ENCODE results near the gene TRIP6.
A peak's percentile ranks its signal among the peaks of the same experiment; 100 is the strongest.

Gene TRIP6

DNA sequence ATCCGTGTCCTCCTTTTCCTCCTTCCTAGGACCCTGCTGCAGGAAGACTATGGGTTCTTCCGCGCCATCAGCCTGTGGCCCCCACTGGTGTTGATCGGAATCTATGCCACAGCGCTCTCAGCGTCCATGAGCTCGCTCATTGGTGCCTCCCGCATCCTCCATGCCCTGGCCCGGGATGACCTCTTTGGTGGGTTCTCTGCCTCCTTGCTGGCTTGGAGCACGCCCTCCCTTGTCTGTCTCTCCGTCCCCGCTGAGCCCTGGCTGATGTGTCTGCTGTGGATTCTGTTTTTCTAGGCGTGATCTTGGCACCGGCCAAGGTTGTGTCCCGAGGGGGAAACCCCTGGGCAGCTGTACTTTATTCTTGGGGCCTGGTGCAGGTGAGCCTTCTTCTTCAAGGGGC is 7.3 kb upstream of the TRIP6 start:
- Histone ChIP-seq H3K4me1 (ENCODE audit: control insufficient read depth in 5 of 5, insufficient read depth in 5 of 5, low read length in 5 of 5) (peaks cover 0 to 10% (median 7%) of the 10 kb centered on the region in 5 donors), H3K36me3 (ENCODE audit: control insufficient read depth in 5 of 5, insufficient read depth in 5 of 5, low read length in 5 of 5) (peaks cover 0 to 62% (median 29%) of the 10 kb centered on the region in 5 donors), H3K27ac (ENCODE audit: low read depth, low read length) (no peak overlapping the region), H3K27me3 (ENCODE audit: control insufficient read depth in 5 of 5, insufficient read depth in 4 of 5, low read length in 5 of 5) (no peaks in the 10 kb centered on the region), H3K9me3 (ENCODE audit: control insufficient read depth in 5 of 5, low read length in 5 of 5) (no peaks in the 10 kb centered on the region), H3K9ac (ENCODE audit: low read length in 5 of 5) (no peak overlapping the region), H3K4me3 (ENCODE audit: low read depth in 1 of 5, low read length in 5 of 5) (no peak overlapping the region)

- H3K27me3 ChIP-seq (ENCODE audit: control insufficient read depth in 5 of 5, insufficient read depth in 4 of 5, low read length in 5 of 5) = no peaks in the 10 kb centered on the region
- no peak overlapping the region for H3K9ac ChIP-seq (ENCODE audit: low read length in 5 of 5)
- H3K4me1 ChIP-seq (ENCODE audit: control insufficient read depth in 5 of 5, insufficient read depth in 5 of 5, low read length in 5 of 5) = peaks cover 0 to 16% (median 13%) of the 10 kb centered on the region in 5 donors
- H3K27ac ChIP-seq (ENCODE audit: low read depth, low read length) = no peak overlapping the region
- H3K4me3 ChIP-seq (ENCODE audit: low read depth in 1 of 5, low read length in 5 of 5) = no peak overlapping the region
- H3K9me3 ChIP-seq (ENCODE audit: control insufficient read depth in 5 of 5, low read length in 5 of 5) = no peaks in the 10 kb centered on the region
- peaks cover 0 to 54% (median 29%) of the 10 kb centered on the region in 5 donors for H3K36me3 ChIP-seq (ENCODE audit: control insufficient read depth in 5 of 5, insufficient read depth in 5 of 5, low read length in 5 of 5)
Measured at GRCh38 chr7:100860702-100861615, 6.2 kb upstream of the TRIP6 start.

DNA sequence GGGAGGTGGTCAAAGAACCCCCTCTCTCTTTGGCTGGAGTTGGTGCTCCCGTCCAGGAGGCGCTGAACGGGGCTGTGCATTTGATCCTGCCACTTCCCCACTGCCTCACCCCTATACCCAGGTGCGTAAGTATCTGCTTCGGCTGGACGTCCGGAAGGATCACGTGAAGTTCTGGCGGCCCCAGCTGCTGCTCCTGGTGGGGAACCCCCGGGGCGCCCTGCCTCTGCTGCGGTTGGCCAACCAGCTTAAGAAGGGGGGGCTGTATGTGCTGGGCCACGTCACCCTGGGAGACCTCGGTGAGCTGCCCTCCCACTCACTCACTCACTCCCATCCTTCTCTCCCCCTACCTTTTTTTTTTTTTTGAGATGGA is 5.6 kb upstream of the TRIP6 start:
- Histone ChIP-seq H3K9me3 (ENCODE audit: control insufficient read depth in 5 of 5, low read length in 5 of 5) (no peaks in the 10 kb centered on the region), H3K4me3 (ENCODE audit: low read depth in 1 of 5, low read length in 5 of 5) (no peak overlapping the region), H3K9ac (ENCODE audit: low read length in 5 of 5) (no peak overlapping the region), H3K27ac (ENCODE audit: low read depth, low read length) (no peak overlapping the region), H3K27me3 (ENCODE audit: control insufficient read depth in 5 of 5, insufficient read depth in 4 of 5, low read length in 5 of 5) (no peaks in the 10 kb centered on the region), H3K4me1 (ENCODE audit: control insufficient read depth in 5 of 5, insufficient read depth in 5 of 5, low read length in 5 of 5) (peaks cover 1 to 22% (median 18%) of the 10 kb centered on the region in 5 donors), H3K36me3 (ENCODE audit: control insufficient read depth in 5 of 5, insufficient read depth in 5 of 5, low read length in 5 of 5) (peaks cover 0 to 53% (median 29%) of the 10 kb centered on the region in 5 donors)

- no peak overlapping the region for H3K27ac ChIP-seq (ENCODE audit: low read depth, low read length)
- H3K9ac ChIP-seq (ENCODE audit: low read length in 5 of 5) = no peak overlapping the region
- H3K36me3 ChIP-seq (ENCODE audit: control insufficient read depth in 5 of 5, insufficient read depth in 5 of 5, low read length in 5 of 5) = peaks cover 0 to 46% (median 23%) of the 10 kb centered on the region in 5 donors
- no peaks in the 10 kb centered on the region for H3K27me3 ChIP-seq (ENCODE audit: control insufficient read depth in 5 of 5, insufficient read depth in 4 of 5, low read length in 5 of 5)
- H3K4me1 ChIP-seq (ENCODE audit: control insufficient read depth in 5 of 5, insufficient read depth in 5 of 5, low read length in 5 of 5) = peaks cover 5 to 40% (median 34%) of the 10 kb centered on the region in 5 donors
- H3K9me3 ChIP-seq (ENCODE audit: control insufficient read depth in 5 of 5, low read length in 5 of 5) = no peaks in the 10 kb centered on the region
- no peak overlapping the region for H3K4me3 ChIP-seq (ENCODE audit: low read depth in 1 of 5, low read length in 5 of 5)
Measured at GRCh38 chr7:100863406-100863950, 3.7 kb upstream of the TRIP6 start.

DNA sequence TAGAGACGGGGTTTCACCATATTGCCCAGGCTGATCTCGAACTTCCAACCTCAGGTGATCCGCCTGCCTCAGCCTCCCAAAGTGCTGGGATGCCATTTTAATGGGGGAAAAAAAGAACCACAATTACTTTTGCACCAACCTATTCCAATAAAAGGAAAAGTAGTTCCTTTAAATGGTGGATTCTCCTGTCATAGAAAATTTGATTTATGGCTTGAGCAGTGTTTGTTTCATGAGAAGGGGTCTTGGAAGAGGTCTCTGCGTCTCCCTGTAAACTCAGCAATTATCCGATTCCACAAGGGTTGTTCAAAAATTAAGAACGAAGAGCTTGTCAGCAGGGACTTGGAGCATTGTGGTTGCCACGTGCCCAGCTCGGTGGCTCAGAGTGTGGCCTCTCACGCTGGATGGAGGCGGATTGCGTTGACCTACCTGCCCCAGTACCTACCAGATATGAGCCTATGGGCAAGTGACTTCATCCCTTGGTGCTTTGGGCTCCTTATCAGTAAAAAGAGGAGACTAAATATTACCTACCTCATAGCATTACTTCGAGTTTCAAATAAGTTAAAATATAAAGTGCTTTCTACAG is 2.8 kb upstream of the TRIP6 start:
- Histone ChIP-seq H3K27ac (ENCODE audit: low read depth, low read length) (no peak overlapping the region), H3K36me3 (ENCODE audit: control insufficient read depth in 5 of 5, insufficient read depth in 5 of 5, low read length in 5 of 5) (peaks cover 0 to 38% (median 21%) of the 10 kb centered on the region in 5 donors), H3K27me3 (ENCODE audit: control insufficient read depth in 5 of 5, insufficient read depth in 4 of 5, low read length in 5 of 5) (no peaks in the 10 kb centered on the region), H3K9ac (ENCODE audit: low read length in 5 of 5) (peak overlapping the region in 1 of 5 donors; percentile 20), H3K4me1 (ENCODE audit: control insufficient read depth in 5 of 5, insufficient read depth in 5 of 5, low read length in 5 of 5) (peaks cover 5 to 48% (median 42%) of the 10 kb centered on the region in 5 donors), H3K9me3 (ENCODE audit: control insufficient read depth in 5 of 5, low read length in 5 of 5) (no peaks in the 10 kb centered on the region), H3K4me3 (ENCODE audit: low read depth in 1 of 5, low read length in 5 of 5) (no peak overlapping the region)

GRCh38 chr7:100865372-100865911 is 1.7 kb upstream of the TRIP6 start:
- H3K27ac ChIP-seq (ENCODE audit: low read depth, low read length) = no peak overlapping the region
- peaks cover 0 to 34% (median 15%) of the 10 kb centered on the region in 5 donors for H3K36me3 ChIP-seq (ENCODE audit: control insufficient read depth in 5 of 5, insufficient read depth in 5 of 5, low read length in 5 of 5)
- no peak overlapping the region for H3K9ac ChIP-seq (ENCODE audit: low read length in 5 of 5)
- peaks cover 5 to 48% (median 42%) of the 10 kb centered on the region in 5 donors for H3K4me1 ChIP-seq (ENCODE audit: control insufficient read depth in 5 of 5, insufficient read depth in 5 of 5, low read length in 5 of 5)
- H3K4me3 ChIP-seq (ENCODE audit: low read depth in 1 of 5, low read length in 5 of 5) = peak overlapping the region in 1 of 5 donors; percentile 38
- H3K9me3 ChIP-seq (ENCODE audit: control insufficient read depth in 5 of 5, low read length in 5 of 5) = no peaks in the 10 kb centered on the region
- no peaks in the 10 kb centered on the region for H3K27me3 ChIP-seq (ENCODE audit: control insufficient read depth in 5 of 5, insufficient read depth in 4 of 5, low read length in 5 of 5)

DNA sequence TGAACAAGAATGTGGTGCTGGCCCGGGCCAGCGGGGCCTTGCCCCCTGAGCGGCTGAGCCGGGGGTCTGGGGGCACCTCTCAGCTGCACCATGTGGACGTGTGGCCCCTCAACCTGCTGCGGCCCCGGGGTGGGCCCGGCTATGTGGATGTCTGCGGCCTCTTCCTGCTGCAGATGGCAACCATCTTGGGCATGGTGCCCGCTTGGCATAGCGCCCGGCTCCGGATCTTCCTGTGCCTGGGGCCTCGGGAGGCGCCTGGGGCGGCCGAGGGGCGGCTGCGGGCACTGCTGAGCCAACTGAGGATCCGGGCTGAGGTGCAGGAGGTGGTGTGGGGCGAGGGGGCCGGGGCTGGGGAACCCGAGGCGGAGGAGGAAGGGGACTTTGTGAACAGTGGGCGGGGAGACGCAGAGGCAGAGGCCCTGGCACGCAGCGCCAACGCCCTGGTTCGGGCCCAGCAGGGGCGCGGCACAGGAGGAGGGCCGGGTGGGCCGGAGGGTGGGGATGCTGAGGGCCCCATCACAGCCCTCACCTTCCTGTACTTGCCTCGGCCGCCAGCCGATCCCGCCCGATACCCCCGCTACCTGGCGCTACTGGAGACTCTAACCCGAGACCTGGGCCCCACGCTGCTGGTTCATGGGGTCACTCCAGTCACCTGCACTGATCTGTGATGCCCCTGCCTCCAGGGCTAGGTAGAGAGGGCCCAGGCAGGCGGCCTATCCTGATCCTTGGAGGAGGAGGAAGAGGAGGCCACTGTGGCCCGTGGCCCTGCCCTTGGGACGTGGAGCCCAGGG is 1.1 kb upstream of the TRIP6 start:
- Histone ChIP-seq H3K4me3 (ENCODE audit: low read depth in 1 of 5, low read length in 5 of 5) (peak overlapping the region in 4 of 5 donors; percentile 76 to 92 (median 86)), H3K9ac (ENCODE audit: low read length in 5 of 5) (peak overlapping the region in 4 of 5 donors; percentile 92 to 100 (median 98)), H3K4me1 (ENCODE audit: control insufficient read depth in 5 of 5, insufficient read depth in 5 of 5, low read length in 5 of 5) (peaks cover 5 to 48% (median 42%) of the 10 kb centered on the region in 5 donors), H3K9me3 (ENCODE audit: control insufficient read depth in 5 of 5, low read length in 5 of 5) (no peaks in the 10 kb centered on the region), H3K27ac (ENCODE audit: low read depth, low read length) (peak overlapping the region; percentile 97), H3K36me3 (ENCODE audit: control insufficient read depth in 5 of 5, insufficient read depth in 5 of 5, low read length in 5 of 5) (peaks cover 2 to 34% (median 15%) of the 10 kb centered on the region in 5 donors), H3K27me3 (ENCODE audit: control insufficient read depth in 5 of 5, insufficient read depth in 4 of 5, low read length in 5 of 5) (no peaks in the 10 kb centered on the region)

- H3K4me1 ChIP-seq (ENCODE audit: control insufficient read depth in 5 of 5, insufficient read depth in 5 of 5, low read length in 5 of 5) = peaks cover 5 to 48% (median 42%) of the 10 kb centered on the region in 5 donors
- peaks cover 2 to 34% (median 15%) of the 10 kb centered on the region in 5 donors for H3K36me3 ChIP-seq (ENCODE audit: control insufficient read depth in 5 of 5, insufficient read depth in 5 of 5, low read length in 5 of 5)
- peak overlapping the region; percentile 97 for H3K27ac ChIP-seq (ENCODE audit: low read depth, low read length)
- H3K27me3 ChIP-seq (ENCODE audit: control insufficient read depth in 5 of 5, insufficient read depth in 4 of 5, low read length in 5 of 5) = no peaks in the 10 kb centered on the region
- peak overlapping the region in 4 of 5 donors; percentile 92 to 100 (median 98) for H3K9ac ChIP-seq (ENCODE audit: low read length in 5 of 5)
- H3K4me3 ChIP-seq (ENCODE audit: low read depth in 1 of 5, low read length in 5 of 5) = peak overlapping the region; percentile 59 to 92 (median 79)
- no peaks in the 10 kb centered on the region for H3K9me3 ChIP-seq (ENCODE audit: control insufficient read depth in 5 of 5, low read length in 5 of 5)
Measured at GRCh38 chr7:100866729-100867039, 503 bp upstream of the TRIP6 start.

- peak overlapping the region; percentile 73 to 100 (median 96) for H3K9ac ChIP-seq (ENCODE audit: low read length in 5 of 5)
- no peaks in the 10 kb centered on the region for H3K9me3 ChIP-seq (ENCODE audit: control insufficient read depth in 5 of 5, low read length in 5 of 5)
- H3K4me1 ChIP-seq (ENCODE audit: control insufficient read depth in 5 of 5, insufficient read depth in 5 of 5, low read length in 5 of 5) = peaks cover 5 to 48% (median 42%) of the 10 kb centered on the region in 5 donors
- peak overlapping the region; percentile 97 for H3K27ac ChIP-seq (ENCODE audit: low read depth, low read length)
- no peaks in the 10 kb centered on the region for H3K27me3 ChIP-seq (ENCODE audit: control insufficient read depth in 5 of 5, insufficient read depth in 4 of 5, low read length in 5 of 5)
- peak overlapping the region; percentile 76 to 92 (median 84) for H3K4me3 ChIP-seq (ENCODE audit: low read depth in 1 of 5, low read length in 5 of 5)
- H3K36me3 ChIP-seq (ENCODE audit: control insufficient read depth in 5 of 5, insufficient read depth in 5 of 5, low read length in 5 of 5) = peaks cover 2 to 35% (median 22%) of the 10 kb centered on the region in 5 donors
Measured at GRCh38 chr7:100867776-100868485, 744 bp downstream of the TRIP6 start.
